NOMO-1 treated with dmso at 0.1 percent for 144 hours (cell line): ENCODE measurements around the gene OR8K3.

Experiments used
- DNase-seq: peaks from one replicate; lab custom pipeline; 2025; ENCODE audit not compliant: unreplicated experiment; lab: John Stamatoyannopoulos, UW

OR8K3 gene

GRCh38 chr11:56314844-56315243, at the start of gene OR8K3:
OR8K3 (plus strand) TSS chr11:56315144; CDS start chr11:56318307, 3,163 bp downstream.
- no peak for DNase-seq

GRCh38 chr11:56271092-56271491, 43.9 kb upstream of the OR8K3 start:
- DNase-seq, result no peak

- no peak for DNase-seq
Observed at GRCh38 chr11:56273854-56274253, 41.1 kb upstream of the OR8K3 start, which contains the start of gene OR5T1. OR5T1 (plus strand) TSS chr11:56274154; CDS start chr11:56275639, 1,485 bp downstream.

GRCh38 chr11:56292154-56292553, 22.8 kb upstream of the OR8K3 start, which contains the start of gene OR8H1:
OR8H1 (minus strand) TSS chr11:56292254; CDS start chr11:56291062, 1,192 bp downstream.
- DNase-seq, result no peak

- no peak for DNase-seq
Observed at GRCh38 chr11:56296898-56297297, 18.0 kb upstream of the OR8K3 start.

- DNase-seq, result no peak
Observed at GRCh38 chr11:56307836-56308235, 7.1 kb upstream of the OR8K3 start.

GRCh38 chr11:56331861-56332491, 17.0 kb downstream of the OR8K3 start:
- no peak for DNase-seq

GRCh38 chr11:56333156-56333555, 18.2 kb downstream of the OR8K3 start:
- DNase-seq, result no peak

GRCh38 chr11:56340289-56340688, 25.3 kb downstream of the OR8K3 start:
- no peak for DNase-seq

GRCh38 chr11:56345739-56346138, 30.8 kb downstream of the OR8K3 start, which contains the start of gene OR8K1:
OR8K1 (plus strand) TSS chr11:56346039; CDS start chr11:56346039, 0 bp downstream.
- no peak for DNase-seq

- DNase-seq, result no peak
Observed at GRCh38 chr11:56353991-56354390, 39.0 kb downstream of the OR8K3 start, which contains the start of gene OR8J1. OR8J1 (plus strand) TSS chr11:56354291; CDS start chr11:56360247, 5,956 bp downstream.
